ENCODE data around the gene TYRP1. TPM values are rescaled to one million over a fixed set of nuclear protein-coding genes. Genes with fewer than 3 reads are reported as not detected.

TYRP1 gene
- total RNA-seq, 2 experiments from 2014 or later, result not detected

DNA sequence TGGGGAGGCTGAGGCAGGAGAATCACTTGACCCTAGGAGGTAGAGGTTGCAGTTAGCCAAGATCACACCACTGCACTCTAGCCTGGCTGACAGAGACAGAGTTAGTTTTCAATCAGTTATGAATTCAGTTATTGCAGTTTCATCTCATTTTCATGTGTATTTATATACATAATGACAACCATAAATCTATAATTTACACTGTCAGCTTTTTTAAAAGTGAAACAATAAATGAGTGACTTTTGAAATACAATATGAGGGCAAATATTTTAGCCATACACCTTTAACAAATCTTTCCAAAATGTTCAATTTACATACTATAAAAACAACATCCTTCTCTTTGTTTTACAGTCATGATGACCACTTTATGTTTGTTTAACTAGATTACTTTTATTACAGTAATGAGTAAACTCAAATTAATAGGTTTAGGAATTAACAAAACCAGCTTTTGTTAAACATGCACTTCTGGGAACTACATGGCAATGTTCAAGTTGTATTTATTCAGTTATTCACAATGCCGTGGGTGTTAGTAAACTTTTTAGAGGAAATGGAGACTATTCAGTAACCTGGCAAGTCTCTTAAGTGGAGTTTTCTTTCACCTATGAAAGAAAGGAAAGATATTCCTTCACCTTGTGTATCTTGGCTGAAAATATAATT lies 12.7 kb downstream of the TYRP1 start:
- Mint-ChIP-seq H3K27ac (no peak overlapping the region), H3K4me1 (ENCODE audit: low read depth) (no peaks in the 10 kb centered on the region), H3K9me3 (no peaks in the 10 kb centered on the region), H3K36me3 (ENCODE audit: low read depth) (no peaks in the 10 kb centered on the region), H3K4me3 (no peak overlapping the region), H3K27me3 (no peaks in the 10 kb centered on the region)
- intact Hi-C loops (cut with micrococcal nuclease), result no loop called here
- no peak for ATAC-seq
- TF ChIP-seq, protein P1, sequence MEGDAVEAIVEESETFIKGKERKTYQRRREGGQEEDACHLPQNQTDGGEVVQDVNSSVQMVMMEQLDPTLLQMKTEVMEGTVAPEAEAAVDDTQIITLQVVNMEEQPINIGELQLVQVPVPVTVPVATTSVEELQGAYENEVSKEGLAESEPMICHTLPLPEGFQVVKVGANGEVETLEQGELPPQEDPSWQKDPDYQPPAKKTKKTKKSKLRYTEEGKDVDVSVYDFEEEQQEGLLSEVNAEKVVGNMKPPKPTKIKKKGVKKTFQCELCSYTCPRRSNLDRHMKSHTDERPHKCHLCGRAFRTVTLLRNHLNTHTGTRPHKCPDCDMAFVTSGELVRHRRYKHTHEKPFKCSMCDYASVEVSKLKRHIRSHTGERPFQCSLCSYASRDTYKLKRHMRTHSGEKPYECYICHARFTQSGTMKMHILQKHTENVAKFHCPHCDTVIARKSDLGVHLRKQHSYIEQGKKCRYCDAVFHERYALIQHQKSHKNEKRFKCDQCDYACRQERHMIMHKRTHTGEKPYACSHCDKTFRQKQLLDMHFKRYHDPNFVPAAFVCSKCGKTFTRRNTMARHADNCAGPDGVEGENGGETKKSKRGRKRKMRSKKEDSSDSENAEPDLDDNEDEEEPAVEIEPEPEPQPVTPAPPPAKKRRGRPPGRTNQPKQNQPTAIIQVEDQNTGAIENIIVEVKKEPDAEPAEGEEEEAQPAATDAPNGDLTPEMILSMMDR (IDR thresholded peaks at IDR 0.05), result no peak
- no peak for DNase-seq
- ChIA-PET CTCF (interaction anchor here (0.6 kb wide), 1 partner anchor 128 kb away, joined by 3 read pairs; no protein-coding TSS in a partner anchor), POLR2A (no interaction called here)

DNA sequence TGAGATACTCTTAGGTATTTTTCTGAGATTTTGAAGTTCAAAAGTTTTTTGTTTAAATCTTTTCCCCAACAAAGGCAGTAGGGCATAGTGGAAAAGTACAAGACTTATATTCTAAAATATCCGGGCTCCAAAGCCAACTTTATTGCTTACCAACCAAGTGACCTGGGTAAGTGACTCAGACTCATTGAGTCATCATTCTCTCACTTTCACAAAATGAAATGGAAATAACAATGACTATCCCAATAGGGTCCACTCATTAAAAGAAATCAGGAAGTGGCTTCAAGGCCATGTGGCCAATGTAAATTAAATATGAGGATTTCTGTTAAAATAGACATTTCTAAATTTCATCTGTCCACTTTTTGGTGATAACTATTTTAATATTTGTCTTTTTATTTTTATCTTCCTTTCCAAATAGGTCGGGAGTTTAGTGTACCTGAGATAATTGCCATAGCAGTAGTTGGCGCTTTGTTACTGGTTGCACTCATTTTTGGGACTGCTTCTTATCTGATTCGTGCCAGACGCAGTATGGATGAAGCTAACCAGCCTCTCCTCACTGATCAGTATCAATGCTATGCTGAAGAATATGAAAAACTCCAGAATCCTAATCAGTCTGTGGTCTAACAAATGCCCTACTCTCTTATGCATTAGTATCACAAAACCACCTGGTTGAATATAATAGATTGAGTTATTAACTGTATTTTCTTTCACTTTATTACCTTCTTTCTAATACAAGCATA lies 15.5 kb downstream of the TYRP1 start:
- POLR2A ChIA-PET, result no interaction called here
- CTCF ChIA-PET, result no interaction called here
- ATAC-seq, result no peak
- no peak for DNase-seq
- no peak overlapping the region for H3K27ac Mint-ChIP-seq
- no peaks in the 10 kb centered on the region for H3K27me3 Mint-ChIP-seq
- H3K36me3 Mint-ChIP-seq (ENCODE audit: low read depth), result no peaks in the 10 kb centered on the region
- TF ChIP-seq, protein P1 (IDR thresholded peaks at IDR 0.05), result no peak
- H3K9me3 Mint-ChIP-seq, result no peaks in the 10 kb centered on the region
- intact Hi-C loops (cut with micrococcal nuclease), result no loop called here
- no peak overlapping the region for H3K4me3 Mint-ChIP-seq
- H3K4me1 Mint-ChIP-seq (ENCODE audit: low read depth), result no peaks in the 10 kb centered on the region

DNA sequence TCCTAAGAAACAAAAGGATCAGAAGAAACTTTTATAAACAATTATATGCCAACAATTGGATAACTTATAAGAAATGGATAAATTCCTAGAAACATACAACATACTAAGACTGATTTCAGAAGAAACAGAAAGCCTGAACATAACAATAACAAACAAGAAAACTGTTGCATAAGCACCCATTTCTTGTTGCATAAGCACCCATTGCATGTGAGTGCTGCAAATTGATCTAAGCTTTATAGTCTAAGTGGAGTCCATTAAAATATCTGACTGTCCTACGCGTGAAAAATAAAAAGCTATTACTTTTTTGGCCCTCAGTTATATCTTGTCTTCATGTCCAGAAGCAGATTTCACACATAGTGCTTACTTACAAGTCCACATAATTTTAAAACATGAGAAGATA lies 19.3 kb downstream of the TYRP1 start:
- POLR2A ChIA-PET, result no interaction called here
- intact Hi-C loops (cut with micrococcal nuclease), result no loop called here
- CTCF ChIA-PET, result no interaction called here

DNA sequence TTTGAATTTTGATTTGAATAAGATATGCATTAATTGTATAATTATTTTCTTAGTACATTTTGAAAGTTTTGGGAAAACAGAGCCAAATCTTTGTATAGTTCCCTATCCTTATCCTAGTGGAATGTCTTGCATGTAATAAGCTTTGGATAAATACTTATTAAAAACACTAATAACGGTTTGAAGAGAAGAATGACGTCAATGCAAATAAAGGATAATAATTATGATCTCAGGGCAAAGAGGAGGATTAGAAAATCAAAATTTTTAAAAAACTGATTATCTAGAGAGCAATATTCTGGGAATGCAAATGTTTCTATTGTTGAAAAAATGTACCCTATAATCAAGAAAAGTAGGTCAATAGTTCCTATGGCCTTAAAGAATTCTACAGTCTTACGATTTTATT lies 22.1 kb downstream of the TYRP1 start:
- Mint-ChIP-seq H3K4me1 (ENCODE audit: low read depth) (no peaks in the 10 kb centered on the region), H3K4me3 (no peak overlapping the region), H3K27ac (no peak overlapping the region), H3K27me3 (no peaks in the 10 kb centered on the region), H3K9me3 (no peaks in the 10 kb centered on the region), H3K36me3 (ENCODE audit: low read depth) (no peaks in the 10 kb centered on the region)
- ChIA-PET POLR2A (no interaction called here), CTCF (no interaction called here)
- TF ChIP-seq, protein P1 (IDR thresholded peaks at IDR 0.05), result no peak
- intact Hi-C loops (cut with micrococcal nuclease), result no loop called here
- no peak for DNase-seq
- no peak for ATAC-seq

More for the DNA sequence above, 19.3 kb downstream of the TYRP1 start:
- no peak for DNase-seq
- Mint-ChIP-seq H3K36me3 (ENCODE audit: low read depth) (no peaks in the 10 kb centered on the region), H3K4me3 (no peak overlapping the region), H3K27ac (no peak overlapping the region), H3K9me3 (no peaks in the 10 kb centered on the region), H3K27me3 (no peaks in the 10 kb centered on the region), H3K4me1 (ENCODE audit: low read depth) (no peaks in the 10 kb centered on the region)
- ATAC-seq, result no peak
- TF ChIP-seq, protein P1 (IDR thresholded peaks at IDR 0.05), result no peak

DNA sequence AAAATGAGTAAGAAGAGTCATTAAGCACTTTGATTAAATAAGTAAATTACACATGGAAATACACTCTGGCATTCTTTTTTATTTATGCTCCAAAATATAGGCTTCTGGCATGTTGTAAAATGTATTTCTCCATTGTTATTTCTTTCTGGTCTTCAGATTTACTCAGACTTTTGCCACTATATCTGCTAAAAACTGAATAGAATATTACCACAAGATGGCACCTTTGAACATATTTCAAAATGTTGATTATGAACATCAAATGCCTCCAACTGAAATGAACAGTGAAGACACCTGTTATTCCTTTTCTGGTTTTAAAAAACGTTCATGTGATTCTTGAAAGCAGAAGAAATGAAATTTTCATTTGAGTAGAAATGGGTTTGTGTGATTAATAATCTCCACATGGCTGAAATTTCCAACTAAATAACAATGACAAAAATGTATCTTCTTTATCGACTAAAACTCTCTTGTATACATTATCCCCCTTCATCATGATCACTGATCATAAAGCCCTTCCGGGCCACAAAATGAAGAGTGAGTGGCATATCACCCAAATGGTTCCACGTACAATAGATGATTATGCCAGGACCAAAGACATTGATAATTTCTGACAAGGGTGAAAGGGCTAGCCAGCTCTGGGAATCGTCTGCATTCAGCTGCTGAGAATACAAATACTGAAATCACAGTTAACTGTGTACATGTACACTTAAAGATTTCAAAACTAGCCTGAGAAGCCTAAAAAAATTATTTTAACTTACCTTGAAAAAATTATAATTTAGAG lies 23.8 kb downstream of the TYRP1 start:
- no peaks in the 10 kb centered on the region for H3K27me3 Mint-ChIP-seq
- ATAC-seq (no peak), DNase-seq (no peak)
- intact Hi-C loops (cut with micrococcal nuclease), result no loop called here
- no peaks in the 10 kb centered on the region for H3K4me1 Mint-ChIP-seq (ENCODE audit: low read depth)
- POLR2A ChIA-PET, result no interaction called here
- H3K27ac Mint-ChIP-seq, result no peak overlapping the region
- peaks cover 4% of the 10 kb centered on the region for H3K9me3 Mint-ChIP-seq
- TF ChIP-seq, protein P1 (IDR thresholded peaks at IDR 0.05), result no peak
- H3K4me3 Mint-ChIP-seq, result no peak overlapping the region
- no peaks in the 10 kb centered on the region for H3K36me3 Mint-ChIP-seq (ENCODE audit: low read depth)
- CTCF ChIA-PET, result no interaction called here

Measured in activated CD8-positive, alpha-beta T cell treated with anti-CD3 and anti-CD28 coated beads for 36 hours (primary cell).